ENCODE measurements around the gene CCDC107. TPM values are rescaled to one million over a fixed set of nuclear protein-coding genes. Genes with fewer than 3 reads are reported as not detected.

The CCDC107 gene
- total RNA-seq, 1 donor from 2014 or later: 32.5 TPM

DNA sequence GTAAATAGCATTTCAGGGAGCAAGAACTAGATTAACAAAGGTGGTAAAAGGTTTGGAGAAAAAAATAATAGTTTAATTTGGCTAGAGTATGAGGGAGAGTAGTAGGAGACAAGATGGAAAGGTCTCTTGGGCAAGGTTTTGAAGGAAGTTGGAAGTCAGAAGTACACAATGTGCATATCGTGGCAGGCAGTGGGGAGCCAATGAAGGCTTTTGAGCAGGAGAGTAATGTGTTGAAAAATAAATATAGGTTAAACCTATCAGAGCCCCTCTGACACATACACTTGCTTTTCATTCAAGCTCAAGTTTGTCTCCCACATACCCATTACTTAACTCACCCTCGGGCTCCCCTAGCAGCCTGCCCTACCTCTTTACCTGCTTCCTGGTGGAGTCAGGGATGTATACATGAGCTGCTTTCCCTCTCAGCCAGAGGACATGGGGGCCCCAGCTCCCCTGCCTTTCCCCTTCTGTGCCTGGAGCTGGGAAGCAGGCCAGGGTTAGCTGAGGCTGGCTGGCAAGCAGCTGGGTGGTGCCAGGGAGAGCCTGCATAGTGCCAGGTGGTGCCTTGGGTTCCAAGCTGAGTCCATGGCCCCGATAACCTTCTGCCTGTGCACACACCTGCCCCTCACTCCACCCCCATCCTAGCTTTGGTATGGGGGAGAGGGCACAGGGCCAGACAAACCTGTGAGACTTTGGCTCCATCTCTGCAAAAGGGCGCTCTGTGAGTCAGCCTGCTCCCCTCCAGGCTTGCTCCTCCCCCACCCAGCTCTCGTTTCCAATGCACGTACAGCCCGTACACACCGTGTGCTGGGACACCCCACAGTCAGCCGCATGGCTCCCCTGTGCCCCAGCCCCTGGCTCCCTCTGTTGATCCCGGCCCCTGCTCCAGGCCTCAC is 15.3 kb downstream of the CCDC107 start, which contains the start of gene CA9:
CA9 (plus strand) TSS at position 797 of the 893 bp plus-strand sequence; CDS start at position 829, 32 bp downstream.
- peaks cover 6% of the 10 kb centered on the region for H3K9me3 Mint-ChIP-seq (ENCODE audit: unreplicated experiment)
- no peak within 1 kb of the TSS for H3K27ac Mint-ChIP-seq (ENCODE audit: unreplicated experiment)
- TF ChIP-seq, protein P1, sequence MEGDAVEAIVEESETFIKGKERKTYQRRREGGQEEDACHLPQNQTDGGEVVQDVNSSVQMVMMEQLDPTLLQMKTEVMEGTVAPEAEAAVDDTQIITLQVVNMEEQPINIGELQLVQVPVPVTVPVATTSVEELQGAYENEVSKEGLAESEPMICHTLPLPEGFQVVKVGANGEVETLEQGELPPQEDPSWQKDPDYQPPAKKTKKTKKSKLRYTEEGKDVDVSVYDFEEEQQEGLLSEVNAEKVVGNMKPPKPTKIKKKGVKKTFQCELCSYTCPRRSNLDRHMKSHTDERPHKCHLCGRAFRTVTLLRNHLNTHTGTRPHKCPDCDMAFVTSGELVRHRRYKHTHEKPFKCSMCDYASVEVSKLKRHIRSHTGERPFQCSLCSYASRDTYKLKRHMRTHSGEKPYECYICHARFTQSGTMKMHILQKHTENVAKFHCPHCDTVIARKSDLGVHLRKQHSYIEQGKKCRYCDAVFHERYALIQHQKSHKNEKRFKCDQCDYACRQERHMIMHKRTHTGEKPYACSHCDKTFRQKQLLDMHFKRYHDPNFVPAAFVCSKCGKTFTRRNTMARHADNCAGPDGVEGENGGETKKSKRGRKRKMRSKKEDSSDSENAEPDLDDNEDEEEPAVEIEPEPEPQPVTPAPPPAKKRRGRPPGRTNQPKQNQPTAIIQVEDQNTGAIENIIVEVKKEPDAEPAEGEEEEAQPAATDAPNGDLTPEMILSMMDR (IDR thresholded peaks at IDR 0.05; ENCODE audit: partially characterized antibody, unreplicated experiment): no peak
- H3K4me1 Mint-ChIP-seq (ENCODE audit: low read depth, unreplicated experiment): peaks cover 3% of the 10 kb centered on the region
- peak within 1 kb of the TSS; percentile 79 for H3K4me3 Mint-ChIP-seq (ENCODE audit: unreplicated experiment)
- DNase-seq: no peak
- no peaks in the 10 kb centered on the region for H3K36me3 Mint-ChIP-seq (ENCODE audit: unreplicated experiment)
- peaks cover 4% of the 10 kb centered on the region for H3K27me3 Mint-ChIP-seq (ENCODE audit: unreplicated experiment)

DNA sequence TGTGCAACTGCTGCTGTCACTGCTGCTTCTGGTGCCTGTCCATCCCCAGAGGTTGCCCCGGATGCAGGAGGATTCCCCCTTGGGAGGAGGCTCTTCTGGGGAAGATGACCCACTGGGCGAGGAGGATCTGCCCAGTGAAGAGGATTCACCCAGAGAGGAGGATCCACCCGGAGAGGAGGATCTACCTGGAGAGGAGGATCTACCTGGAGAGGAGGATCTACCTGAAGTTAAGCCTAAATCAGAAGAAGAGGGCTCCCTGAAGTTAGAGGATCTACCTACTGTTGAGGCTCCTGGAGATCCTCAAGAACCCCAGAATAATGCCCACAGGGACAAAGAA is 15.9 kb downstream of the CCDC107 start:
- Mint-ChIP-seq H3K4me1 (ENCODE audit: low read depth, unreplicated experiment) (peaks cover 3% of the 10 kb centered on the region), H3K36me3 (ENCODE audit: unreplicated experiment) (no peaks in the 10 kb centered on the region), H3K4me3 (ENCODE audit: unreplicated experiment) (no peak overlapping the region), H3K9me3 (ENCODE audit: unreplicated experiment) (peaks cover 6% of the 10 kb centered on the region), H3K27me3 (ENCODE audit: unreplicated experiment) (peaks cover 4% of the 10 kb centered on the region), H3K27ac (ENCODE audit: unreplicated experiment) (no peak overlapping the region)
- DNase-seq: no peak
- TF ChIP-seq, protein P1 (IDR thresholded peaks at IDR 0.05; ENCODE audit: partially characterized antibody, unreplicated experiment): no peak

DNA sequence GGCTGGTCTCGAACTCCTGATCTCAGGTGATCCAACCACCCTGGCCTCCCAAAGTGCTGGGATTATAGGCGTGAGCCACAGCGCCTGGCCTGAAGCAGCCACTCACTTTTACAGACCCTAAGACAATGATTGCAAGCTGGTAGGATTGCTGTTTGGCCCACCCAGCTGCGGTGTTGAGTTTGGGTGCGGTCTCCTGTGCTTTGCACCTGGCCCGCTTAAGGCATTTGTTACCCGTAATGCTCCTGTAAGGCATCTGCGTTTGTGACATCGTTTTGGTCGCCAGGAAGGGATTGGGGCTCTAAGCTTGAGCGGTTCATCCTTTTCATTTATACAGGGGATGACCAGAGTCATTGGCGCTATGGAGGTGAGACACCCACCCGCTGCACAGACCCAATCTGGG is 17.1 kb downstream of the CCDC107 start:
- peak overlapping the region; percentile 55 for H3K4me3 Mint-ChIP-seq (ENCODE audit: unreplicated experiment)
- no peak for DNase-seq
- peaks cover 2% of the 10 kb centered on the region for H3K27me3 Mint-ChIP-seq (ENCODE audit: unreplicated experiment)
- TF ChIP-seq, protein P1 (IDR thresholded peaks at IDR 0.05; ENCODE audit: partially characterized antibody, unreplicated experiment): no peak
- H3K36me3 Mint-ChIP-seq (ENCODE audit: unreplicated experiment): no peaks in the 10 kb centered on the region
- peaks cover 3% of the 10 kb centered on the region for H3K4me1 Mint-ChIP-seq (ENCODE audit: low read depth, unreplicated experiment)
- H3K27ac Mint-ChIP-seq (ENCODE audit: unreplicated experiment): no peak overlapping the region
- peaks cover 6% of the 10 kb centered on the region for H3K9me3 Mint-ChIP-seq (ENCODE audit: unreplicated experiment)

DNA sequence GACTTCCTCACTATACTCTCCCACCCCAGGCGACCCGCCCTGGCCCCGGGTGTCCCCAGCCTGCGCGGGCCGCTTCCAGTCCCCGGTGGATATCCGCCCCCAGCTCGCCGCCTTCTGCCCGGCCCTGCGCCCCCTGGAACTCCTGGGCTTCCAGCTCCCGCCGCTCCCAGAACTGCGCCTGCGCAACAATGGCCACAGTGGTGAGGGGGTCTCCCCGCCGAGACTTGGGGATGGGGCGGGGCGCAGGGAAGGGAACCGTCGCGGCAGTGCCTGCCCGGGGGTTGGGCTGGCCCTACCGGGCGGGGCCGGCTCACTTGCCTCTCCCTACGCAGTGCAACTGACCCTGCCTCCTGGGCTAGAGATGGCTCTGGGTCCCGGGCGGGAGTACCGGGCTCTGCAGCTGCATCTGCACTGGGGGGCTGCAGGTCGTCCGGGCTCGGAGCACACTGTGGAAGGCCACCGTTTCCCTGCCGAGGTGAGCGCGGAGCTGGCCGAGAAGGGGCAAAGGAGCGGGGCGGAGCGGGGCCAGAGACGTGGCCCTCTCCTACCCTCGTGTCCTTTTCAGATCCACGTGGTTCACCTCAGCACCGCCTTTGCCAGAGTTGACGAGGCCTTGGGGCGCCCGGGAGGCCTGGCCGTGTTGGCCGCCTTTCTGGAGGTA is 17.8 kb downstream of the CCDC107 start:
- peak; percentile 91 for DNase-seq
- Mint-ChIP-seq H3K9me3 (ENCODE audit: unreplicated experiment) (peaks cover 6% of the 10 kb centered on the region), H3K4me1 (ENCODE audit: low read depth, unreplicated experiment) (peaks cover 3% of the 10 kb centered on the region), H3K27ac (ENCODE audit: unreplicated experiment) (no peak overlapping the region), H3K4me3 (ENCODE audit: unreplicated experiment) (peak overlapping the region; percentile 78), H3K36me3 (ENCODE audit: unreplicated experiment) (no peaks in the 10 kb centered on the region), H3K27me3 (ENCODE audit: unreplicated experiment) (peaks cover 2% of the 10 kb centered on the region)
- TF ChIP-seq, protein P1 (IDR thresholded peaks at IDR 0.05; ENCODE audit: partially characterized antibody, unreplicated experiment): no peak

DNA sequence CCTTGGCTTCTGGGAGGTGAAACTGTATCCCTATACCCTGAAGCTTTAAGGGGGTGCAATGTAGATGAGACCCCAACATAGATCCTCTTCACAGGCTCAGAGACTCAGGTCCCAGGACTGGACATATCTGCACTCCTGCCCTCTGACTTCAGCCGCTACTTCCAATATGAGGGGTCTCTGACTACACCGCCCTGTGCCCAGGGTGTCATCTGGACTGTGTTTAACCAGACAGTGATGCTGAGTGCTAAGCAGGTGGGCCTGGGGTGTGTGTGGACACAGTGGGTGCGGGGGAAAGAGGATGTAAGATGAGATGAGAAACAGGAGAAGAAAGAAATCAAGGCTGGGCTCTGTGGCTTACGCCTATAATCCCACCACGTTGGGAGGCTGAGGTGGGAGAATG is 21.0 kb downstream of the CCDC107 start:
- TF ChIP-seq, protein P1 (IDR thresholded peaks at IDR 0.05; ENCODE audit: partially characterized antibody, unreplicated experiment): no peak
- H3K27me3 Mint-ChIP-seq (ENCODE audit: unreplicated experiment): peaks cover 10% of the 10 kb centered on the region
- no peak overlapping the region for H3K27ac Mint-ChIP-seq (ENCODE audit: unreplicated experiment)
- no peaks in the 10 kb centered on the region for H3K36me3 Mint-ChIP-seq (ENCODE audit: unreplicated experiment)
- H3K9me3 Mint-ChIP-seq (ENCODE audit: unreplicated experiment): peaks cover 12% of the 10 kb centered on the region
- peaks cover 7% of the 10 kb centered on the region for H3K4me1 Mint-ChIP-seq (ENCODE audit: low read depth, unreplicated experiment)
- DNase-seq: no peak
- H3K4me3 Mint-ChIP-seq (ENCODE audit: unreplicated experiment): no peak overlapping the region

All from glutamatergic neuron (in vitro differentiated cells).